HCT116 (cell line): ENCODE data around the gene SDC3.

Source experiments
- CTCF ChIP-seq, 3 experiments: fragments of 200-600 bp in 1 of 3; sonication (generic) in 1 of 3; IDR thresholded peaks in 2 of 3; conservative IDR thresholded peaks in 1 of 3; 2 replicates each; pipeline ENCODE4 v1.5.1; 2012 to 2017; ENCODE audit warnings: low read depth in 2 of 3, low read length in 2 of 3, antibody characterized with exemption in 1 of 3, borderline replicate concordance in 1 of 3, control low read depth in 1 of 3, mild to moderate bottlenecking in 1 of 3, mixed read lengths in 1 of 3, mixed run types in 1 of 3, moderate library complexity in 1 of 3; ENCODE audit not compliant: insufficient read depth in 1 of 3
- EZH2phosphoT487 ChIP-seq: fragments of 200-600 bp; IDR thresholded peaks from 2 replicates; pipeline ENCODE4 v1.6.1; 2018; ENCODE audit warnings: antibody characterized with exemption, borderline replicate concordance
- POLR2A ChIP-seq: IDR thresholded peaks from 2 replicates; pipeline ENCODE4 v1.7.0; 2011; ENCODE audit warnings: borderline replicate concordance; ENCODE audit not compliant: insufficient read depth, insufficient read length; ENCODE audit errors: extremely low read depth

- TF ChIP-seq POLR2A (no peak), EZH2phosphoT487 (no peak), CTCF (IDR thresholded peaks at IDR 0.05 in 2 of 3, conservative IDR thresholded peaks at IDR 0.05 in 1 of 3; ENCODE audit: borderline replicate concordance in 1 of 3, insufficient read depth in 1 of 3, low read depth in 2 of 3, low read length in 2 of 3) (no peak)
These were observed 31.2 kb downstream of the SDC3 start for GRCh38 chr1:30877205-30877912.
